HG03439 (cell line): ENCODE data around the gene NEMF.
"Not testable (repeated sequence)": the region's sequence is repeated elsewhere in the genome, so short reads cannot be mapped to it uniquely, and the experiment has no call there.

ENCODE experiments used
- ATAC-seq: cut with Tn5 transposase; IDR thresholded peaks from one replicate; pipeline ENCODE4 v1.9.1; 2021; ENCODE audit warnings: mild to moderate bottlenecking, moderate library complexity; ENCODE audit not compliant: unreplicated experiment

NEMF gene

DNA sequence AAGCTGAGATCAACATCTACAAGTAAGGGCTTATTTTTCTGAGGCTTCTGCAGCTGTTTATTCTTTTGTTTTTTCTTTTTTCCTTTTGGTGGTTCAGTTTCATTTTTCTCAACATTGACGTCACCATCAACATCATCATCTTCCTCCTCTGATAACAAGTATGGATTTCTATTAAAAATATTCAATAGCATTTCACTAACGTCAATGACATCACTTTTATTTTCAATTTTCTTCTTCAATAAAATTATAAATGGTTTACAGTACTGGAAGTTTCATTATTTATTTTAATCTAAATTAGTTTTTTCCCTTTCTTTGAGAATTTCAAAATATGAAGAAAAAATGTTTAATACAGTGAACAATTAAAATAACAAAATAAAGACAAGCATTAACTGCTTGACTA, 23.9 kb downstream of the NEMF start:
- no peak for ATAC-seq

DNA sequence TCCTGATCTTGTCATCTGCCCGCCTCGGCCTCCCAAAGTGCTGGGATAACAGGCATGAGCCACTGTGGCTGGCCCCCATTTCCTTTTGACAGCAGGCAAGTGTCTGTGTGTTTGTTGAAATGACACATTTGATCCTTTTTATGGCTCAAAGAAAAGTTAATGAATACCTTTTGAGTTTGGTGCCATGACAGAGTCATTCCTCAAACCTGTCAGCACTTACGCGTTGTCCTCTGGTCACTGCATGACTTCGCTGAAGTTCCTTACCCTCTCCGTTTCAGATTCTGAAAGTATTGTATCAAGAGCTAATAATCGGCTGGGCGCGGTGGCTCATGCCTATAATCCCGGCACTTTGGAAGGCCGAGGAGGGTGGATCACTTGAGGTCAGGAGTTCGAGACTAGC, 32.4 kb downstream of the NEMF start:
- ATAC-seq = no peak

DNA sequence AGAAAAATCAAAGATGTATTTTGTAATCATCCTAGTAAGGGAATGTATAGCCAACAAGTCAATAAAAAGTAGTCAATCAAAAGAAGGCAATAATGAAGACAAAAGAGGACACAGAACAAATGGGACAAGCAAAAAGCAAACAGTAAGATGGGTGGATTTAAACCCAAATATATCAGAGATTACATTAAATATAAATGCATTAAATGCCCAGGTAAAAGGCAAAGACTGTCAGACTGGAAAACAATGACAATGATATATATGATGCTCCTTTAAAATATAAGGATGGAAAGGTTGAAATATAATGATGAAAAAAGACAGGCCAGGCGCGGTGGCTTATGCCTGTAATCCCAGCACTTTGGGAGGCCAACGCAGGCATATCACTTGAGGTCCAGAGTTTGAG, 35.7 kb downstream of the NEMF start:
- no peak for ATAC-seq

DNA sequence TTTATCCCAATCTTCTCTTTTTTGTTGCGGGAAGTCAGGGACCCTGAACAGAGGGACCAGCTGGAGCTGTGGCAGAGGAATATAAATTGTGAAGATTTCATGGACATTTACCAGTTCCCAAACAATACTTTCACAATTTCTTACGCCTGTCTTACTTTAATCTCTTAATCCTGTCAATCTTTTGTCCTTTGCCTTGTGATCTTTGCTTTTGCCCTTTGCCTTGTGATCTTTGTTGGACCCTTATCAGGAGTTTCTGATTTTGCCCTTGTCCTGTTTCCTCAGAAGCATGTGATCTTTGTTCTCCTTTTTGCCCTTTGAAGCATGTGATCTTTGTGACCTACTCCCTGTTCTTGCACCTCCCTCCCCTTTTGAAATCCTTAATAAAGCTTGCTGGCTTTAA, 36.5 kb downstream of the NEMF start:
- not testable (repeated sequence) for ATAC-seq

DNA sequence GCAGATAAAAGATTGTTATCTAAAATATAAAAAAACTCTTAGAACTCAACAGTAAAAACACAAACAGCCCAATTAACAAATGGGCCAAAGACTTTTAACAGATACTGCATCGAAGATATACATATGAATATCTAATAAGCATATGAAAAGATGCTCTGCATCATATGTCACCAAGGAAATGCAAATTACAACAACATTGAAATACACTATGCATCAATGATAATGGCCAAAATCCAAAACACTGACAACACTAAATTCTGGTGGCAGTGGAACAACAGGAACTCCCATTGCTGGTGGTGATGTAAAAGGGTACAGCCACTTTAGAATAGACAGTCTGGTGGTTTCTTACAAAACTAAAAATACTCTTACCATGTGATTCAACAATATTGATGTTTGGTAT, 43.8 kb downstream of the NEMF start:
- ATAC-seq = no peak

DNA sequence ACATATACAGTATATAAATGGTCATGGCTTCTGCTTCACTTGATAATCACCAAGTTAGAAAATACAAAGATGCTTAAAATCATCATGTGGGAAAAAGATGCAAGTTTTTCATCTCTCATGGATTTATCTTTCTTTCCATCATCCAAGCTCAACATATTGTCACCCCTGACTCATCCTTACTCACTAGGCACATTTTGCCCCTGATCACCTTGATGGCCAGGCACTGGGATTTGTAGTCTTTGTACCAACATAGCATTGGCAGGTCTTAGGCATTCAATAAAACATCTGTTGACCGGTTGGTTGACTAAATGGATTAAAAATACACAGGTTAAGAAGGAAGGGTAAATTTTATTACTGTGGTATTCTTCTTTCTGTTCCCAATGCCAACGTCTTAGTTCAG, 56.6 kb downstream of the NEMF start:
- no peak for ATAC-seq

DNA sequence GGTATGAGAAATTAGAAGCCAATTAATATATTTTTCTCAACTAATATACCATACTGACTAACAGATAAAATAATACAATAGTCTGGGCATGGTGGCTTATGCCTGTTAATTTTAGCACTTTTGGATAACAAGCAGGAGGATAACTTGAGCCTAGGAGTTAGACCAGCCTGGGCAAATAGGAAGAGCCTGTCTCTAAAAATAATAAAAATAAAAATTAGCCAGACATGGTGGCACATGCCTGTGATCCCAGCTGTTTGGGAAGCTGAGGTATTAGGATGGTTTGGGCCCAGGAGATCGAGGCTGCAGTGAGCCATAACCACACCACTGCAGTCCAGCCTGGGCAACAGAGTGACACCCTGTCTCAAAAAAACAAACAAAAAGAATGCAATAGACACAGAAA, 60.0 kb downstream of the NEMF start:
- no peak for ATAC-seq

DNA sequence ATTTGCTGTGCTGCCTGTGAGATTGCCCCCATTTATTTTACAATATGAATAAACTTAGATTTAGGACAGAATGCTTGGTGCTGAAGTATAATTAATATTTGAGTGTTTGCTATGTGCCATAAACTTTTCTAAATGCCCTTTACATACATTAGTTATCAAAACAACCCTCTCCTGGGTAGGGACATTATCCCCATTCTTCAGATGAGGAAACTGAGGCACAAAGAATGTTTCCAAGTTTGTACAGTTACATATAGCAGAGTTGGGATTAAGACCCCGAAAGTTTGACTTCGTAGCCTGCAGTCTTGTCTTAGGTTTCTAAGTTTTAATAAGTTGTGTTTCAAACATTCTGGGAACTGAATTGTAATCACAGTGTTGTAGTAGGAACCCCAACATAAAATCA, 66.3 kb downstream of the NEMF start:
- no peak for ATAC-seq

DNA sequence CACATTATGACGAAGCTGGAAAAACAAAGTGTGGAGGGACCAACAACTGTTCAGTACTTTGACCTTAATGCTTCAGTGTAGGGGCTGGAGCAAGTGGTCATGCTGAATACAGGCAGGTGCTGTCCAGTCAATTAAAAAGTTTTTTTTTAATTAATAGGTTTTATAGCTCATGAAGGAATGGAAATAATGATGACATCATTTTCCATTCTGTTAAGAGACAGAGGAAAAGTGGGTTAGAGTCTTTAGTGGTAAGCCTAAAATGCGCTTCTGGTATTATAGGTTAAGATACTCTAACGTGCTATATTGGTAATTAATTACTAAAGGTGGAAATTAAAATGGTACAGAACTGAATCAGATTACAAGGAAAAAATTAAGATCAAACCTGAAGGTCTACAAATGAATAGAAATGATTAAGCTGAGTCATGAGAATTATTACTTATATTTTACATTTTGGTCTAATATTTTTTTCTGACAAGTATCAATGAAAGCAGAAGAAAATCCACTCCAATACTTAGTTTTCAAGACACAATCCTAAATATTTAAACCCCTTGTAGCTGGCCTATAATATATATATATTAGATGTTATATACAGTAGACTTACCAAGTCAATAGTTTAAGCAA, 69.1 kb downstream of the NEMF start:
- ATAC-seq = no peak

DNA sequence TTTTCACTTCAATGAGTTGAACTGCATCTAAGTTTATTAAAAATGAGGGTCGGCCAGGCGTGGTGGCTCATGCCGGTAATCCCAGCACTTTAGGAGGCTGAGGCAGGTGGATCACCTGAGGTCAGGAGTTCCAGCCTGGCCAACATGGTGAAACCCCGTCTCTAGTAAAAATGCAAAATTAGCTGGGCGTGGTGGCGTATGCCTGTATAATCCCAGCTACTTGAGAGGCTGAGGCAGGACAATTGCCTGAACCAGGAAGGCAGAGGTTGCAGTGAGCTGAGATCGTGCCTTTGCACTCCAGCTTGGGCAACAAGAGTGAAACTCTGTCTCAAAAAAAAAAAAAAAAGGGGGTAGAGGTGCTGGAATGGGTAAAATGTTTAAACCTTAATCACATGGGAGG, 71.5 kb downstream of the NEMF start:
- not testable (repeated sequence) for ATAC-seq

DNA sequence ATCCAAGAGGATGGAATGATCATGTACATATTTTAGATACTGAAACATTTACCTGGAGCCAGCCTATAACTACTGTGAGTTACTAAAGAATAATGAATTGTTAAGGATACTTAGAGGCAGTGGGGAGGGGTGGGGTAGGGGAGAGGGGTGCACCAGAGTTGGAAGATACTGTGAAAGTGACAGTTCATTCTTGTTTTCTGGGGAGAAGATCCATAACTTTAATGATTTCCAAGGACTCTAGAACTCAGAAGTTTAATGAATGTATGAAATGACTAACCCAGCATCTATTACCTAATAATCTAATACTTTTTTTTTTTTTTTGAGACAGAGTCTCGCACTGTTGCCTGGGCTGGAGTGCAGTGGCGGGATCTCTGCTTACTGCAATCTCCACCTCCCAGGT, 74.2 kb downstream of the NEMF start:
- ATAC-seq = no peak

DNA sequence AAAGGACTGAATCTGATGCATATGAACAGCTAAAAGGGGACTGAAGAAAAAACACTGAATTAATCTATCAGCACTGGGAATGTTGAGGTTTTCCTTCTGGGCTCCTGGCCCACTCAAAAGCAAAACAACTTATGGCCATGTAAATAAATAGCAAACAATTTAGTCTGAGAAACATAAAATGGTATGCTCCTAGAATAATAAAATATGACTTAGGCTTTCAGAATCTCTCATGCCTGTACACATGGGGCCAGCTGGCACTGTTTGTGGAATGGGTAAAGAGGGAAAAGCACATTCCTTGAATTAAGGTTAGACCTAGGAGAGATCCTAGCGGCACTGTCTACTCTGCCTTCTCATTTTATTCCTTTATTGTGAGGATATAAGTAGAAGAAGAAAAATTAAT, 78.5 kb downstream of the NEMF start:
- no peak for ATAC-seq

DNA sequence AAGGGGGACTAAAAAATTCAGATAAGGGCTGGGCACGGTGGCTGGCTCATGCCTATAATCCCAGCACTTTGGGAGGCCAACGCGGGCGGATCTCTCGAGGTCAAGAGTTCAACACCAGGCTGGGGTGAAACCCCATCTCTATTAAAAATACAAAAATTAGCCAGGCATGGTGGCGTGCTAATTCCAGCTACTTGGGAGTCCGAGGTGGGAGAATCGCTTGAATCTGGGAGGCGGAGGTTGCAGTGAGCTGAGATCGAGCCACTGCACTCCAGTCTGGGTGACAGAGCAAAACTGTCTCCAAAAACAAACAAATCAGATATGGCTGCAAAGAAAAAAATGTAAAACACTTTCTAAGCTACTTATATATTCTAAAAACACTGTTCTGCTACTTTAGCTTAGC, 80.9 kb downstream of the NEMF start:
- ATAC-seq = not testable (repeated sequence)

DNA sequence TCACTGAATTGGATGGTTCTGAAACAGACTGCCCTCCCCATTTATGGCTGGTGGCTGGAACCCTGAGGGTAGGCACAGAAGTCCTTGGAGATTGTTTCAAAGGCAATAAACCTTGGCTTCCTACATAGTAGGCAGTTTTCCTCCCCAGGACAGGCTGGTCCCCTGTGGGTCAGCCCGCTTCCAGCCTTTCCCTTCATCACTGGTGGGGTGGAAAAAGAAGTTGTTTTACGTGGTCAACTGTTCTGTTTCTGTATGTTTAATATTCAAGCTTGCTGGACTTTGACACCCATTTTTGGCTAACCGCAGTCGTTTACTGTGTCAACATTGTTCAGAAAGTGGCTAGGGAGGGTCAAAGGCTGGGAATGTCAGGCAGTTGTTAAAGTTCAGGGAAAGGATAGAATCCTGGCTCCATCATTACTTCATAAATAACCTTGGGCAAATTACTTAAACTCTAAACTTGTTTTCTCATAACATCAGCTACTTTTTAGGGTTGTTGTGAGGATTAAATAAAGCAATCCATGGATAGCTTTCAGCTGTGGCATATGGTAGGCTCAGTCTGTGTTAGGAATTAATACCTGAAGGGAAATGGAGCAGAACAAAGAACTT, 82.3 kb downstream of the NEMF start:
- ATAC-seq = no peak

DNA sequence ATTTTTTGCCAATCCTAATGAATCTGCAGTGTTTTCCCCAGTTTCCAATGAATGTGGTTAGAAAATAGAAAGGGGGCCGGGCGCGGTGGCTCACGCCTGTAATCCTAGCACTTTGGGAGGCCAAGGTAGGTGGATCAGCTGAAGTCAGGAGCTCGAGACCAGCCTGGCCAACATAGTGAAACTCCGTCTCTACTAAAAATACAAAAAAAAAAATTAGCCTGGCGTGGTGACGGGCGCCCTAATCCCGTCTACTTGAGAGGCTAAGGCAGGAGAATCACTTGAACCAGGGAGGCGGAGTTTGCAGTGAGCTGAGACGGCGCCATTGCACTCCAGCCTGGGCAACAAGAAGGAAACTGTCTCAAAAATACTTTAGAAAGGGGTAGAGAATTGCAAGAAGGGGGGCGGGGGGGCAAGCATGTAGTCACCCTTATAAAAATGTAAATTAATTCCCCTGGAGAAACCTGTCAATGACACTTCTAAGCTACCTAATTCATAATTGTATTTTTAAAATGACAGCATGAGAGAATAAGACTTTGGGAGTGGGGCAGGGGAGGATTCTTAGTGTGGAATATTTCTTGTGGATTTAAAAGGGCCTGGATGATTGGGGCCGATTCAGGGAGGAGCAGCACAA, 82.9 kb downstream of the NEMF start:
- ATAC-seq = no peak

DNA sequence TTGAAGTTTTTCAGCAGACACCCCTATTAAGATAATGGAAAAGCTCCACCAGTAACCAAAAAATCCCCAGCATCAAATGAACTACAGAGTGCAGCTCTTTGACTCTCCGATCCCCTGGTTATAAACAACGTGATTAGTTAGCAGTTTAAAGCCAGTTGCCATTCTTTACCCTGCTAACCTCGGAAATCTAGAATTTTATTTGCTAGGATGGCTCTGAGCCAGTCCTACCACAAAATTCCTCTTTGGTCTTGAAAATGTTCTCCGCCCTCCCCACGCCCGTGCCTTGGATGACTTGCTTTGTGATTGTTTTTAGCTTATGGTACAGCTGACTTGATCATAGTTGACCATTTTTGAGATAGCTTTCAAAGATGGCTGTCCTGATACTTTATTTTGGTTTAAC, 83.4 kb downstream of the NEMF start:
- ATAC-seq = no peak

DNA sequence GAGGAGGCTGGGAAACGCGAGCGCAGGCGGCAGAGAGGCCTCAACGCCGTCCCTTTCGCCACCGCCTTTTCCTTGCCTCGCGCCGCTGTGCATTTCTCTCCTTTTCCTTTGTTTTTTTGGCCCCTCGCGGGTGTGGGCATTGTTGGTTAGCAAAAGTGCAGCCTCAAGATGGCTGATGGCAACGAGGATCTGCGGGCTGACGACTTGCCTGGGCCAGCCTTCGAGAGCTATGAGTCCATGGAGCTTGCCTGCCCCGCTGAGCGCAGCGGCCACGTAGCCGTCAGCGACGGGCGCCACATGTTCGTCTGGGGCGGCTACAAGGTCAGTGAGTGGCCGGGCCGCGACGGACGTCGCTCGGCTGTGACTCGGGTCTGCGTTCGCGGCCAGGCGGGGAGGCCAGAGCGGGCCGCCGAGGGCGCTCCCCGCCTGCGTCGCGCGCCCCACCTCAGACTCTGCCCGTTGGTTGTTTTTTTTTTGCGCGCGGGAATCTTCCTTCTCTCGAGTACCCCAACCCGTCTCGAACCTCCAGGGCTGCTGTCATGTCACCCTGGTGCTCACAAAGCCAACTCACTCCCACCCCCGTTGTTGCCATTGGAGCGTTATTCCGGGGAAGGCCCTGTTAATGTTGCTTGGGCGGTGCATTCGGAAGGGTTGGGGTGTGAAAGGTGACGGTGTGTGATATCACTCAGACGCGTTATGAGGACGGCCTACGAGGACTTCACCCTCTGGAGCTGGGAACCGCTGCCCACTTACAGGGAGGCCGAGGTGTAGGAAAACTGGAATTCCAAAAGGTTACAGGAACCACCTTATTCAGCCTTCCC, 84.1 kb downstream of the NEMF start:
- peak; percentile 34 for ATAC-seq

DNA sequence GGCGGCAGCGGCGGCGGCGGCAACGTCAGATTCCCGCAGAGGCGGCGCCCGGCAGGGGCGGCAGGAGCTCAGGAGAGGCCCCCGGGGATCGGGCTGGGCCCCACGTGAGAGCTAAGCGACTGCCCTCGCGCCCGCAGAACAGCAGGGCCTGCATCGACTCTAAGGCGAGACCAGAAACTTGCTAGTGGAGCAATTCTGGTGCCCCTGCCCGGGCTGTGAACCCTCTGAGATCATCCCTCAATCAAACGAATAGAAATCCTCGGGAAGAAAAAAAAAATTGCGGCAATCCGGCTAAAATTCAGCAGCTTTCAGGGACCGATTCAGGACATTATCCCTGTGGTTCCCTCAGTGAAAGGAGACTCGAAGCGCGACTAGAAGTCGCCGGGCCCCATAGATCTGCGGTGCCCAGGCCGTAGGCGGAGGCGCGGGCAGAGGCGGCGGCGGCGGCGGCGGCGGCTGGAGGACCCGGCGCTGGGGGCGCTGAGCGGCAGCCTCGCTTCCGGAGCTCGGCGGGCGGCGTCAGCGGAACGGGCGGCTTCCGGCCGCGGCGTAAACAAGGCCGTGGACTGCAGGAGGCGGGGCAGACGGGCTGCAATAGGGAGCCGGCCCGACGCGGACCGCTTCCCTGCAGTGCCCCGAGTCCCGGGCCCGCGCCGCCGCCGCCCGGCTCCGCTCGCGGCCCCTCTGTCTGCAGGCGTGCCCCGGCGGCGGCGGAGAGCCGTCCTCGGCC, 84.9 kb downstream of the NEMF start, which contains the start of gene KLHDC2:
Gene KLHDC2, plus strand, starts transcription at position 583 of the 730 bp plus-strand sequence. CDS start 316 bp downstream, outside the sequence.
- peak; percentile 88 for ATAC-seq

DNA sequence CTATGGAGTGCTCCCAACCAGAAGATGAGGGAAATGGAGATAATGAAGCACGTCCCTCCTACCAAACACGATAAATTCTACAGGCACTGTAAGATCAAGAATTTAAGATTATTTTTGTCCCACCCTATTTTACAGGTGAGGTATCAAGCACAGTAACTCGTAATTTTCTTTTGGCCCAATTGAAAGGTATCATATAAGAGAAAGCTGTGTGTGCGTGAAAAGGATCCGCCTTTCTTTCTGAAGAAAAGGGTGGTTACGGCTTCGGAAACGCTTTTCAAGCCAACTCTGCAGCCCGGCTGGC, 85.4 kb downstream of the NEMF start:
- ATAC-seq = no peak

DNA sequence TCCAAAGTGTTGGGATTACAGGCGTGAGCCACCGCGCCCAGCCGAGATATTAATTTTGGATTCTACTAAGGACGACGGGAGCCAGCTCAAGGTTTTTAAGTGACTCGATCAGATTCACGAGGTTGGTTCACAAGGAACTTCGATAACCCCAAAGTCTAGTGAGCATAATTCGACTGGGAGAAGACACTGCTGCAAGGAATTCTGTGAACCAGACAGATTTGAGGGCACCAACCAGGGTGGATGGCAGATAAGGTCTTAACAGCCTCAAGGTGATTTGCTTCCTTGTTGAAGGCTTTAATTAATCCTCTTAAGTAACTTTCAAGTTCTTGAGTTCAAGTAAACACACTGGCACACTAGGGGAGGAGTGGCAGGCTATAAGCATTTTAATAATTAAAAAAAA, 85.7 kb downstream of the NEMF start:
- no peak for ATAC-seq

DNA sequence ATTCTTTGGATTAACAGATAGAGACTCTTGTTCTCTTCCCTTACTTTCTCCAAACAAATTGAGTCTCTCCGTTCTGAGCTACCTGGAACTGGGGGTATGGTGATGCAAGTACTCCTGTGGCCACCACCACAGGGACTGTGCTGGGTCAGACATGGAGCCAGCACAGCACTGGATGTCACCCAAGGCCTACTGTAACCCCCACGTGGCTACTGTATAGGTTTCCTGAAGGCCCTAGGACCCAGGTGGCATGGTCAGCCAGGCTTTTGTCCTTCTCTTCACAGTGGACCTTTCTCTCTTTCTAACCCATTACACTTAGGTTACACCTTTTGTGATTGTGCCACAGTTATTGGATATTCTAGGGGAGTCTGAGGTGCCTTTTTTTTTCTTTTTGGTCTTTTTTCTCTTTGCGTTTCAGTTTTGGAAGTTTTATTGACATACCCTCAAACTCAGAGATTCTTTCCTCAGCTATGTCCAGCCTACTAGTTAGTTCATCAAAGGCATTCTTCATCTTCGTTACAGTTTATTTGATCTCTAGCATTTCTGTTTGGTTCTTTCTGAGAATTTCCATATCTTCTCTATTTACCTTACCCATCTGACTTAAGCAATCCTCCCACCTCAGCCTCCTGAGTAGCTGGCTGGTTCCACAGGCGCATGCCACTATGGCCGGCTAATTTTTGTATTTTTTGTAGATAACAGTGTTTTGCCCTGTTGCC, 90.6 kb downstream of the NEMF start:
- no peak for ATAC-seq
